Prostate gland (tissue), 2 donors: ENCODE measurements around the gene KNCN.

Experiments used
- CTCF ChIP-seq, 4 experiments: fragments of 200-600 bp in 2 of 4; fragments of 450-650 bp in 2 of 4; sonication (generic) in 2 of 4; IDR thresholded peaks; 1 replicate in 3 of 4; 2 replicates in 1 of 4; pipeline ENCODE4 v1.5.1; 2016 to 2019; ENCODE audit warnings: antibody characterized with exemption in 4 of 4, mild to moderate bottlenecking in 2 of 4, moderate library complexity in 2 of 4
- POLR2A ChIP-seq: fragments of 450-650 bp; IDR thresholded peaks from one replicate; pipeline ENCODE4 v1.6.1; 2016; ENCODE audit warnings: antibody characterized with exemption, mild to moderate bottlenecking

DNA sequence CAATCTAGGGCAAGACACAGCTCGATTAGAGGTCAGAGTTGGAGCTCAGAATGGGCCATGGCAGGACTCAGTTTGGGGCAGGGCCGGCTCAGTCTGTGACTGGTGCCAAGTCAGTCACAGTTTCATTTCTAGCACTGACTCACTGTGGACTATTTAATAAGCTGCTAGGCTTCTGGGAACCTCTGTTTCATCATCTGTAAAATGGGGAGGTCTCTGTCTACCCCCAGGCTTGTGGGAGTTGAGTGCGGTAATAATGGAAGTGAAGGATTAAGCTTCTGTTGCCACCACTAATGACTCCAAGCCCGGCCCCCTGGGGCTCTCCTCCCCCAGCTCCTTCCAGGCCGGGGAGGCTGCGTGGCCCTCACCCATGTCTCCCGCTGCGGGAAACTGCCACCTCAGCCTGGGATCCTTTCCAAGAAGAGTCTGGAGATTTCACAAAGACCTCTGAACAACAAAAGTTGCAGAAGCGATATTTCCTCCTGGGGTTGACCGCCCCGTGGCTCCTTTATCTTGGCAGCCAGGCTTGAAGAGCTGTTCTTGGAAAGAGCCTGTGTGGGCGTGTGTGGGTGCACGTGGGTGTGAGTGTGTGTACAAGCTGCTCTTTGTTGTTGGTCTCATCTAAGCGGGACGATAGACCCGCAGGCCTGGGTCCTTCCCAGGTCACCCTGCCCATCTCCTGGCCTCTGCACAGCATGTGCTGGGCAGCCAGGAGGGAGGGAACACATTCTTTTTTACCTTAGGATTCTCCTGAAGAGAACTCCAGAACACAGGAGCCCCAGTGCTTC, 29.1 kb downstream of the KNCN start:
- TF ChIP-seq POLR2A: no peak
- no peak for TF ChIP-seq CTCF (IDR thresholded peaks at IDR 0.05)
